DMS114 treated with DMSO at 0.1 percent for 48 hours (cell line): ENCODE data around the gene BLTP2.
A peak's percentile ranks its signal among the peaks of the same experiment; 100 is the strongest.
"Not testable (repeated sequence)": the region's sequence is repeated elsewhere in the genome, so short reads cannot be mapped to it uniquely, and the experiment has no call there.

Experiments used
- DNase-seq: peaks from one replicate; lab custom pipeline; 2025; ENCODE audit not compliant: unreplicated experiment; lab: John Stamatoyannopoulos, UW

The BLTP2 gene

DNA sequence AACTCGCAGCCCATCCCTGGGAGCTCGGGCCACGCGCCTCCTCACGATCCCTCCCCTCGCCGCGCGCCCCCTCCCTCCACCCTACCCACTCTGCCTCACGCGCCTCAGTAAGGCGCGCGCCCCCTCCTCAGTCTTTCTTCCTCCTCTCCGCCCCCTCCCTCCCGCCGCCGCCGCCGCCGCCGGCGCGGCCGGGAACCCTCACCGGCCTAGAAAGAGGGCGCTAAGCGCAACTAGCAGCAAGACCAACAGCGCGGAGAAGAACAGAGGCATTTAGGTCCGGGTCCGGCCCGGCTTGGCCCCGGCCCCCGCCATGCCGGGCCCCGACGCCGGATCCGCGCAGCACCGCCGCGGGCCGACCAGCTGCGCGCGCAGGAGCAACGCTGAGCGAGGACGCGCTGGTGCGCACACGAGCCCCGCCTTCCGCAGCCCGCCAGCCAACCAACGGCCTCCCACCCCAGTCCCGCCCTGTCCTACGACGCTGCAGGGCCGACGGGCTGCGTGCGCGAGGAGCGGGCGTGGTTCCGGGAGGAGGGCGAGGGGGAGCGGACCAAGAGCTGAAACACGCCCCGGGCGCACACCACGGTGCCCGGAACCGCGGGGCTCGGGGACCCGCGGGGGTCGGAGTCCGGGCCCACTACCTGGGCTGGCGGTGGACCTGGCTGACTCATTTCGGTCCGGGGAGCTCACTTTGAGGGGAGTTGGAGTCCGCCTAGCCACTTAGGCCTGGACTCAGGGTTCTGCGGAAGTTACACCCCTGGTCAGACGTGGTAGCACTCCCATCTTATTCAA is at the start of gene BLTP2:
Gene BLTP2, minus strand, starts transcription at position 372 of the 789 bp plus-strand sequence. Its CDS starts 102 bp downstream, at position 270.
- DNase-seq, result peak; percentile 85

DNA sequence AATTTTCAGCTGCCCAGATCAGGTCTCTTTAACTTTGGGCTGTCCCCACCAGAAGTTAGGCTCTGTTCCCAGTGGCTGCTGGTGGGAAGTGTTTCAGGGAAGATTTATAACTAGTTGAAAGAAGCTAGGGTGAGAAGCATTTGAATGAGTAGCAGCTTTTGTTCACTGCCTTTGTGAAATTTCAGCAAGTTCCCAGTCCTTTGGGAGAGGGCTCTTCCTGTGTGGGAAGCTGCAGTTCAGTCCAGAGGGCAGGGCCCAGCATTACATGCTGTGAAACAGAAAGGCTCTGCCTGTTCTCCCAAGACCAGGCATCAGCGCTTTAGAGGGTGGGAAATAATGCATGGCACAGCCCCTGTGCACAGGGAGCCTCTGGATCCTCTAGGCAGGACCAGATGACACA is 48.9 kb upstream of the BLTP2 start:
- DNase-seq, result no peak

DNA sequence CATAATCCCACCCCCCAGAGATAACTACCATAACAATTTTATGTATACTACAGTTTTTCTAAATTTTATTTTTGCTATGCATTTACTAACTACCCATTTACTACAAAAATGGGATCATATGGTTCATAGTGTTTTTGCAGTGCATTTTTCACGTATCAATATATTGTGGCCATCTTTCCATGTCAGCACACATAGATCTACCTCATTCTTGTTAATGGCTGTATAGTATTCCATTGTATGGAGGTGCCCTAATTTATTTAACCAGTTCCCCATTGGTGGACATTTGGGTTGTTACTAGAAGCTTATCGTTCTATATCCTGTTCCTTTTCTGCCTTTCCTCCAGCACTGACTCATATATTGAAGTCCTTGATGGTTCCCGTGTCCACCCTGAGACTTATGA is 44.1 kb upstream of the BLTP2 start:
- DNase-seq, result no peak

DNA sequence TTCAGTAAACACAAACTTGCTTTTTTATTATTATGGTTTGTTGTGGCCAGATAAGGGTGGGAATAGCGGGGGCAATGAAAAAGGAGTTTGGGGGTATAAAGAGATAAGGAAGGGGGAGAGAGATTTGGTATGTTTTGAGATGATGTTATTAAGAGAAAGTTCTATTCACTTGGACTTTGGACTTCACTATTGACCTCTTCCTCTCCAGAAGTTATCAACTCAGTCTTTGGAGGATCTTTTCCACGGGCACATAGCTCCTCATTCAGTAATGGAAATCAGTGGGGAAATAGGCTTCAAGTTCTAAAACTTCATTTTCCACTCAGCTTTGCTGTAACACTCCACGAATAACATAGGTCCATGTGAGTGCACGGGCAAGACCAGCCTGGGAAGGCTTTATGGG is 43.5 kb upstream of the BLTP2 start:
- DNase-seq, result no peak

DNA sequence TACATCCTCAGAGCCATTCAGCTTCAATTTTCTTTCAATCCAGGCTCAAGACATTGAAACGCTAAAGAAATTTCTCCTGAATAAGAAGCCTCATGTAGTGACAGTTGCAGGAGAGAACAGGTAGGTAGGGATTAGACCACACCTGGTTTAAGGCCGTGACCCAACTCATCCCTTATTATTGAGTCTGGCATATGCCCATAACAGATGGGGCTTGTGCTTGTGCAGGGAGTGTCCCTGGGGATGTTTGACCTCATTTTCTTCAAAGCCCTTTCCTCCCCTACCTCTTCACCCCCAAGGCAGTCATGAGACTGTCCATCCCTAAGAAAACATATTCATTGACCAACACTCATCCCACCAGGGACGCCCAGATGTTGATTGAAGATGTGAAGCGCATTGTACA is 41.3 kb upstream of the BLTP2 start:
- no peak for DNase-seq

DNA sequence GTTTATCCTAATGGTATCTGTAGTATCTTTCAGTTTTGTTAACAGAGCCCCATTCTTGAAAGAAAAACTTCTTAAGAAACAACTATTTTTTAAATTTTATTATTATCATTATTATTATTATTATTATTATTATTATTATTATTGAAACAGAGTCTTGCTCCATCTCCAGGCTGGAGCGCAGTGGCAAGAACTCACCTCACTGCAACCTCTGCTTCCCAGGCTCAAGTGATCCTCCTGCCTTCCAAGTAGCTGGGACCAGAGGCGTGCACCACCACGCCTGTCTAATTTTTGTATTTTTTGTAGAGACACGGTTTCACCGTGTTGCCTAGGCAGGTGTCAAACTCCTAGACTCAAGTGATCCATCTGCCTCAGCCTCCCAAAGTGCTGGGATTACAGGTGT is 40.4 kb upstream of the BLTP2 start:
- DNase-seq, result no peak

GRCh38 chr17:28684963-28685362 is 40.0 kb upstream of the BLTP2 start:
- DNase-seq, result peak; percentile 16

GRCh38 chr17:28682655-28683054 is 37.7 kb upstream of the BLTP2 start:
- no peak for DNase-seq

GRCh38 chr17:28675980-28676379 is 31.0 kb upstream of the BLTP2 start:
- no peak for DNase-seq

GRCh38 chr17:28675490-28675889 is 30.5 kb upstream of the BLTP2 start:
- DNase-seq, result no peak

GRCh38 chr17:28669918-28670317 is 25.0 kb upstream of the BLTP2 start:
- no peak for DNase-seq

GRCh38 chr17:28667870-28668269 is 22.9 kb upstream of the BLTP2 start:
- DNase-seq, result no peak

DNA sequence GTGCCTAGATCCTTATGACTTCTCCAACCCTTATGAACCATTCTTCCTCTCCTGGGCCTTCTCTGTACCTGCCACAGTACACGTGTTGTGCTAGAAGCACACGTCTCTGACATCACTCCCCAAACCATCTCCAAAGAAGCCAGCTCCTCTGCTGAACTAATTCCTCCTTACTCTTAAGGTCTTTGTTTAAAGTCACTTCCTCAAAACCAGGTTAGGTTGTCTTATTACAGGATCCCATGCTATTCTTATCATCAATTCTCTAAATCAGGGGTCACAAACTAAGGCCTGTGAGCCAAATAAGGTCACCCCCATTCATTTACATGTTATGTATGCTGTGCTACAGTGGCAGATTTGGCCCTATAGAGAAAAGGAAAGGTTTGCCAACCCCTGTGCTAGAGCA is 21.0 kb upstream of the BLTP2 start:
- DNase-seq, result no peak

DNA sequence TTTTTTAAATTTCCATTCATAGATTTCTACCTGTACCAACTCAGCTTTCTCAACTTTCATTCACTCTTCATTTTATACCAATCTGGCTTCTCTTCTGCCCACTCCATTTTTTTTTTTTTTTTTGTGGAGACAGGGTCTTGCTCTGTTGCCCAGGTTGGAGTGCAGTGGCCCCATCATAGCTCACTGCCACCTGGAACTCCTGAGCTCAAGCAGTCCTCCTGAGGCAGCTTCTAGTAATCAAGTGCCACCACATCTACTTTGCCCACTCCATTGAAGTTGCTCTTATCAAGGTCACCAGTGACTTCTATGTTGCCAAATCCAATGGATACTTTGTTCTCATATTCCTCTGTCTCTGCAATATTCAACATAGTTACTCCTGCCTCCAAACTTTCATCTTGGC is 18.8 kb upstream of the BLTP2 start:
- no peak for DNase-seq

DNA sequence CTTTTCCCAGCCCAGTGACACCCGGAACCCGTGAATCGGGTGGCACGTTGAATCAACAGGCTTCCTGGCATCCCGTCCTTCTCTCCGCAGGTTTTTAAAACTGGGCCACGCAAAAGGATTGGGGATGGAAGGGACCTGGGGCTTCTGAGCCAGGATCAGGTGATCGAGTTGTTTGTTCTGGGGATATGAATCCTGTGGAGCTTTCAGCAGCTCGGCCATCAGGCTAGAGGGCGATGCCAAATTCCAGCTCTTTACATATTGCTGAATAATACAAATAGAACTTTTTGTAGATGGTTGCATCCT is 17.5 kb upstream of the BLTP2 start:
- DNase-seq, result no peak

DNA sequence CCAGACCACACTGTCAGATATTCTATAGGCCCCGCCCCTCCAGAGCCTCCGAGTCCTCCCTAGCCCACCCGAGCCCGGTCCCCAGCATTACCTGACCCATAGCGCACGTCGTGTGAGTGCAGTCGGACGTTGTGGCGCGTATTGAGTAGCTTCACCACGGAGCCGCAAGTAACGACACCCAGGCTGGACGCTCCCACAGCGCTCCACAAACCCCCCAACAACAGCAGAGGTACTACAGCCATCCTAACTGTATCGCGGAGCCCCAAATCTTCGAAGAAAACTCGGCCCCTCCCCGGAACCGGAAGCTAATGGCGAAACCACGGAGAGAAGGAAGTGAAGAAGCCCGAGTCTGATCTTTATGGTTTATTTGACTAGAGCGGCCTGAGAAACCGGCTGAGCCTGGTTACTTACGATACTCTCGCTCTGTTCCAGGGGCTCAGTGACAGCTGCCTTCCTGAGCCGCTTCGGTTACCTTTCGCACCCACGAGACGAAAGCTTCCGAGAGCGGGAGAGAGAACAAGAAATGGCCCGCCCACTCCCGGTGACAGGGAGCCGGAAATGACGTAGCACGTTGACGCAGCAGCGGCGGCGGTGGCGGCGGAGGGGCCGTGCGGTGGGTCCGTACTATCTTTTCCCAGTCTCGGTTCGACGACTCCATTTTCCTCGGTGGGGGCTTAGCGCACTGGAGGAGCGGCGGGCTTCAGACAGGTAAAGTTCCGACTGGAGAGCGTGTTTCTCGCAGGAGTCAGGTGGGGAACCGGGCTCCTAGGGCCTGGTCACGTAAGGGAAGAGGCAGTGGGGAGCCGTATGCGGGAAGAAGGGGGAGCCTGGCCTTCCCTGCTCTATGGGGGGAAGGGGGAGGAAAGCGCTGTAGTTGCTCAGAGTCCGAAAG is 16.9 kb upstream of the BLTP2 start, which contains the start of the genes SDF2 and SUPT6H:
Gene SDF2, minus strand, starts transcription at position 272 of the 892 bp plus-strand sequence. Its CDS starts 30 bp downstream, at position 242.
Gene SUPT6H, plus strand, starts transcription at position 571 of the 892 bp plus-strand sequence. CDS start 11,197 bp downstream, outside the sequence.
- DNase-seq, result peak; percentile 89

- not testable (repeated sequence) for DNase-seq
These were observed 14.5 kb upstream of the BLTP2 start for GRCh38 chr17:28659497-28659881.

- DNase-seq, result not testable (repeated sequence)
These were observed 14.0 kb upstream of the BLTP2 start for GRCh38 chr17:28658766-28659496.

GRCh38 chr17:28658342-28658741 is 13.4 kb upstream of the BLTP2 start:
- not testable (repeated sequence) for DNase-seq

- no peak for DNase-seq
These were observed 12.8 kb upstream of the BLTP2 start for GRCh38 chr17:28657756-28658155.

GRCh38 chr17:28655160-28655559 is 10.2 kb upstream of the BLTP2 start:
- DNase-seq, result no peak
